HEK293 (cell line): ENCODE data around the gene INSYN1.
"Not testable (repeated sequence)": the region's sequence is repeated elsewhere in the genome, so short reads cannot be mapped to it uniquely, and the experiment has no call there.

Experiments used
- CTCF ChIA-PET: fragments of 350-600 bp; formaldehyde crosslinking; extraction: SDS; loops from one replicate; lab custom pipeline; 2021; ENCODE audit warnings: antibody characterized with exemption; lab: Yijun Ruan, JAX
- POLR2A ChIA-PET: fragments of 300-600 bp; formaldehyde crosslinking; extraction: SDS; loops from one replicate; lab custom pipeline; 2020; ENCODE audit warnings: antibody characterized with exemption, inconsistent platforms; lab: Yijun Ruan, JAX
- H3K27ac ChIP-seq: fragments of 200-500 bp; sonication (Bioruptor generic); 2 replicates; pipeline ENCODE4 v1.5.1; 2014; ENCODE audit warnings: low read depth, low read length, control low read depth, inconsistent platforms; ENCODE audit errors: extremely low read depth
- H3K36me3 ChIP-seq, 2 experiments: fragments of 200-500 bp in 1 of 2; sonication (Bioruptor generic) in 1 of 2; 1 replicate in 1 of 2; 2 replicates in 1 of 2; pipeline ENCODE4 v1.5.1; 2014 to 2017; ENCODE audit warnings: inconsistent platforms in 2 of 2, low read length in 2 of 2; ENCODE audit not compliant: control insufficient read depth in 2 of 2, insufficient read depth in 1 of 2
- H3K4me1 ChIP-seq: fragments of 200-500 bp; sonication (Bioruptor generic); 2 replicates; pipeline ENCODE4 v1.5.1; 2014; ENCODE audit warnings: mild to moderate bottlenecking, low read length, inconsistent platforms; ENCODE audit not compliant: control insufficient read depth, insufficient read depth
- H3K4me3 ChIP-seq: 2 replicates; pipeline ENCODE4 v1.5.1; 2011; ENCODE audit warnings: low read depth, mild to moderate bottlenecking, control low read depth, low read length, moderate library complexity
- H3K9me3 ChIP-seq: fragments of 200-500 bp; sonication (Bioruptor generic); 2 replicates; pipeline ENCODE4 v1.5.1; 2014; ENCODE audit warnings: low read depth, low read length, inconsistent platforms; ENCODE audit not compliant: control insufficient read depth, insufficient read depth
- GLIS1 ChIP-seq: fragments of 450-650 bp; formaldehyde crosslinking; IDR thresholded peaks from 2 replicates; pipeline ENCODE4 v1.5.1; 2016; ENCODE audit warnings: missing biosample characterization, missing genetic modification characterization
- SP7 ChIP-seq: fragments of 450-650 bp; formaldehyde crosslinking; IDR thresholded peaks from 2 replicates; pipeline ENCODE4 v1.5.1; 2016; ENCODE audit warnings: missing biosample characterization, missing genetic modification characterization
- ZBTB17 ChIP-seq: fragments of 450-650 bp; formaldehyde crosslinking; IDR thresholded peaks from 2 replicates; pipeline ENCODE4 v1.5.1; 2016; ENCODE audit warnings: missing biosample characterization, missing genetic modification characterization
- ZNF2 ChIP-seq: fragments of 450-650 bp; formaldehyde crosslinking; IDR thresholded peaks from 2 replicates; pipeline ENCODE4 v1.5.1; 2016; ENCODE audit warnings: missing biosample characterization, missing genetic modification characterization
- ZNF24 ChIP-seq: fragments of 450-650 bp; formaldehyde crosslinking; IDR thresholded peaks from 2 replicates; pipeline ENCODE4 v1.5.1; 2016; ENCODE audit warnings: missing biosample characterization, missing genetic modification characterization
- ZNF324 ChIP-seq: fragments of 450-650 bp; formaldehyde crosslinking; IDR thresholded peaks from 2 replicates; pipeline ENCODE4 v1.5.1; 2016; ENCODE audit warnings: missing biosample characterization, missing genetic modification characterization
- ZNF391 ChIP-seq: fragments of 450-650 bp; formaldehyde crosslinking; IDR thresholded peaks from 2 replicates; pipeline ENCODE4 v1.5.1; 2016; ENCODE audit warnings: low read depth, missing biosample characterization, missing genetic modification characterization, borderline replicate concordance
- ZNF600 ChIP-seq: fragments of 450-650 bp; formaldehyde crosslinking; IDR thresholded peaks from 2 replicates; pipeline ENCODE4 v1.5.1; 2016; ENCODE audit warnings: missing biosample characterization, missing genetic modification characterization
- ZNF654 ChIP-seq: fragments of 450-650 bp; formaldehyde crosslinking; IDR thresholded peaks from 2 replicates; pipeline ENCODE4 v1.5.1; 2016; ENCODE audit warnings: low read depth, missing biosample characterization, missing genetic modification characterization
- TF ChIP-seq, protein P1 (sequence below): fragments of 450-650 bp; formaldehyde crosslinking; IDR thresholded peaks from 2 replicates; pipeline ENCODE4 v1.5.1; 2016; ENCODE audit warnings: missing biosample characterization, missing genetic modification characterization
- TF ChIP-seq, protein P2 (sequence below): fragments of 450-650 bp; formaldehyde crosslinking; IDR thresholded peaks from 2 replicates; pipeline ENCODE4 v1.5.1; 2017; ENCODE audit warnings: missing biosample characterization, mild to moderate bottlenecking, missing genetic modification characterization, moderate library complexity
- TF ChIP-seq, protein P3 (sequence below): fragments of 450-650 bp; formaldehyde crosslinking; IDR thresholded peaks from 2 replicates; pipeline ENCODE4 v1.5.1; 2016; ENCODE audit warnings: missing biosample characterization, missing genetic modification characterization

The INSYN1 gene

DNA sequence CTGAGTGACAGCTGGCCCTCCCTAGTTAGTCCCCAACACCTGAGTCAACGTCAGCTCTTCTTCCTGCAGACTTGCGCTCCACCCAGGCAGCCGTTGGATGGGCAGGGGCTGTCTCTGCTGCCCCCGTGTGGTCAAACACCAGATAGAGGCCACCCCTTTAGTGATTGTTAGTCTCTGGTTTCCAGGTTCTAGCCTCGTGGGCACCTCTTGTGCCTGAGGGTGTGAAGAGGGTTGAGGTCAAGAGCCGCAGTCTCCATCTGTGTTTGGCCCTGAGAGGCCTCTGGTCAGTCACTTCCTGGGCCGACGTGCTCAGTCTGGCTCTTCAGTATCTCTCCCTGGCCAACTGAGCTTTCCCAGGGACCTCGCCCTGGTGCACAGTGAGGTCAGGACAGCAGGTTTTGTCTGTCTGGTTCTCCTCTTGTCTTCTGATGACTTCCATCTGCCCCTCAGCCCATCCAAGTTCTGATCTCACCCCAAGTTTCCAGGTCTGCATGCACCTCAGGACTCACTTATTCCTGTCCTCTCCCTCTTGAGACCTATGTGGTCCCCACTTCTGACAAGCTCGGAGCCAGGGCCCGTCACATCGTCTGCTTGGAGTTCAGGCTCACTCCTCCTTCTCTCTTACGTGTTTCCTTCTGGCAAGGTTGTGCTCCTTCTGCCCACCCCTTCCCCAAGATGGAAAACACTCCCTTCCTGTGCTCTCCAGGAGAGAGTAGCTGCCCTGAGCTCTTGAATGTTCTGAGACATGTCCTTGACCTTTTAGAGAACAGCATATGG, 48.1 kb downstream of the INSYN1 start (continued):
- peak; percentile 56 for TF ChIP-seq ZNF654 (tag by site-specific recombination)

DNA sequence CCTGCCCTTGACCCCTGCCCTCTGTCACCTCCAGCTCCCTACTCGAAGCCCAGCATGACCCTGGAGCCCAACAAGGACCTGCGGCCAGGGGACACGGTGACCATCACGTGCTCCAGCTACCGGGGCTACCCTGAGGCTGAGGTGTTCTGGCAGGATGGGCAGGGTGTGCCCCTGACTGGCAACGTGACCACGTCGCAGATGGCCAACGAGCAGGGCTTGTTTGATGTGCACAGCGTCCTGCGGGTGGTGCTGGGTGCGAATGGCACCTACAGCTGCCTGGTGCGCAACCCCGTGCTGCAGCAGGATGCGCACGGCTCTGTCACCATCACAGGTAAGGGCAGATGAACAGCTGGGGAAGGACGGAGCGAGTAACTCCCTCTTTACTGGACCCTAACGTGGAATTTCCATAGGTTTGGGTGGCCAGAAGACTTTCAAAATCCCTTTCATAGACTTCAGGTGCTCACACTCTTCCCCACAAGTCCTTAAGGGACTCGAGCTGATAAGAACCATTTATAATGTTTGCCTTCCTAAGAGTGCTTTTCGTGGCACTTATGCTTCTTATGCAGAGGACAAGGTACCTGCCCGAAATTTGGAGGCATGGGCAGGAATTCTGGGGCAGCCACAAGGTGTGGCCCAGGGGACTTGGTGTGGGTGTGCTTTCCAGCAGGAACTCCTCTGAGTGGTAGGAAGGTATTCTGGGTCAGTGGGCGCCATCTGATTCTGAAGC, 48.8 kb downstream of the INSYN1 start:
- CTCF ChIA-PET, result interaction anchor here (0.5 to 16.7 kb wide), 56 partner anchors 8 to 1272 kb away, joined by 3 to 543 read pairs (median 4); partner anchors contain the start of genes CD276 and NPTN

DNA sequence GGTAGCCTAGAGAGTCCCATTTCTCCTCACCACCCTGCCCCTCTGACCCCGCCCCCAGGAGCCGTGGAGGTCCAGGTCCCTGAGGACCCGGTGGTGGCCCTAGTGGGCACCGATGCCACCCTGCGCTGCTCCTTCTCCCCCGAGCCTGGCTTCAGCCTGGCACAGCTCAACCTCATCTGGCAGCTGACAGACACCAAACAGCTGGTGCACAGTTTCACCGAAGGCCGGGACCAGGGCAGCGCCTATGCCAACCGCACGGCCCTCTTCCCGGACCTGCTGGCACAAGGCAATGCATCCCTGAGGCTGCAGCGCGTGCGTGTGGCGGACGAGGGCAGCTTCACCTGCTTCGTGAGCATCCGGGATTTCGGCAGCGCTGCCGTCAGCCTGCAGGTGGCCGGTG, 49.5 kb downstream of the INSYN1 start:
- H3K4me3 ChIP-seq, H3K4me1 ChIP-seq, POLR2A ChIA-PET, H3K27ac ChIP-seq, H3K9me3 ChIP-seq: not testable (repeated sequence)
- TF ChIP-seq, protein P1, sequence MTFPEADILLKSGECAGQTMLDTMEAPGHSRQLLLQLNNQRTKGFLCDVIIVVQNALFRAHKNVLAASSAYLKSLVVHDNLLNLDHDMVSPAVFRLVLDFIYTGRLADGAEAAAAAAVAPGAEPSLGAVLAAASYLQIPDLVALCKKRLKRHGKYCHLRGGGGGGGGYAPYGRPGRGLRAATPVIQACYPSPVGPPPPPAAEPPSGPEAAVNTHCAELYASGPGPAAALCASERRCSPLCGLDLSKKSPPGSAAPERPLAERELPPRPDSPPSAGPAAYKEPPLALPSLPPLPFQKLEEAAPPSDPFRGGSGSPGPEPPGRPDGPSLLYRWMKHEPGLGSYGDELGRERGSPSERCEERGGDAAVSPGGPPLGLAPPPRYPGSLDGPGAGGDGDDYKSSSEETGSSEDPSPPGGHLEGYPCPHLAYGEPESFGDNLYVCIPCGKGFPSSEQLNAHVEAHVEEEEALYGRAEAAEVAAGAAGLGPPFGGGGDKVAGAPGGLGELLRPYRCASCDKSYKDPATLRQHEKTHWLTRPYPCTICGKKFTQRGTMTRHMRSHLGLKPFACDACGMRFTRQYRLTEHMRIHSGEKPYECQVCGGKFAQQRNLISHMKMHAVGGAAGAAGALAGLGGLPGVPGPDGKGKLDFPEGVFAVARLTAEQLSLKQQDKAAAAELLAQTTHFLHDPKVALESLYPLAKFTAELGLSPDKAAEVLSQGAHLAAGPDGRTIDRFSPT (tag by site-specific recombination), result 0 out of 2 replicates have a peak, but pooled peaks have one; percentile 41
- H3K36me3 ChIP-seq, result peaks cover 11 to 76% of the 10 kb centered on the region in 2 experiments
- CTCF ChIA-PET, result interaction anchor here (0.6 to 16.7 kb wide), 13 partner anchors 8 to 207 kb away, joined by 3 to 543 read pairs (median 6); partner anchors contain the start of genes CD276 and NPTN

More for the DNA sequence above, 48.8 kb downstream of the INSYN1 start:
- POLR2A ChIA-PET, H3K27ac ChIP-seq, H3K9me3 ChIP-seq, H3K4me3 ChIP-seq, H3K4me1 ChIP-seq: not testable (repeated sequence)
- H3K36me3 ChIP-seq, result peaks cover 10 to 76% of the 10 kb centered on the region in 2 experiments

DNA sequence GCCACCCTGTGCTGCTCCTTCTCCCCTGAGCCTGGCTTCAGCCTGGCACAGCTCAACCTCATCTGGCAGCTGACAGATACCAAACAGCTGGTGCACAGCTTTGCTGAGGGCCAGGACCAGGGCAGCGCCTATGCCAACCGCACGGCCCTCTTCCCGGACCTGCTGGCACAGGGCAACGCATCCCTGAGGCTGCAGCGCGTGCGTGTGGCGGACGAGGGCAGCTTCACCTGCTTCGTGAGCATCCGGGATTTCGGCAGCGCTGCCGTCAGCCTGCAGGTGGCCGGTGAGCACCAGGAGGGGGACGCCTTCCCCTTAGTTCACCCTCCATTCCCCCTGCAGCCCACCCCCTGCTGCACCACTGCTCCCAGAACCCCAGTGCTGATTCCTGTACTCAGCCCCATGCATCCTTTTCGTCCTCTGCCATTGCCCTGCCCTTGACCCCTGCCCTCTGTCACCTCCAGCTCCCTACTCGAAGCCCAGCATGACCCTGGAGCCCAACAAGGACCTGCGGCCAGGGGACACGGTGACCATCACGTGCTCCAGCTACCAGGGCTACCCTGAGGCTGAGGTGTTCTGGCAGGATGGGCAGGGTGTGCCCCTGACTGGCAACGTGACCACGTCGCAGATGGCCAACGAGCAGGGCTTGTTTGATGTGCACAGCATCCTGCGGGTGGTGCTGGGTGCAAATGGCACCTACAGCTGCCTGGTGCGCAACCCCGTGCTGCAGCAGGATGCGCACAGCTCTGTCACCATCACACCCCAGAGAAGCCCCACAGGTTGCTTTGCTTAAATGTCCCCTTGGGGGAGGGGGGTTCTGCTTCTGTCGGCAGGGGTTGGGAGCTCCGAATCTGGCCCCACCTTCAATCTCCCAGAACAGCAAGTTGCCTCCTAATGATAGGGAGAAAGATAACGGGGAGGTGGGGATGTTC, 50.6 kb downstream of the INSYN1 start:
- POLR2A ChIA-PET, result not testable (repeated sequence)
- H3K36me3 ChIP-seq, result peaks cover 19 to 72% of the 10 kb centered on the region in 2 experiments

DNA sequence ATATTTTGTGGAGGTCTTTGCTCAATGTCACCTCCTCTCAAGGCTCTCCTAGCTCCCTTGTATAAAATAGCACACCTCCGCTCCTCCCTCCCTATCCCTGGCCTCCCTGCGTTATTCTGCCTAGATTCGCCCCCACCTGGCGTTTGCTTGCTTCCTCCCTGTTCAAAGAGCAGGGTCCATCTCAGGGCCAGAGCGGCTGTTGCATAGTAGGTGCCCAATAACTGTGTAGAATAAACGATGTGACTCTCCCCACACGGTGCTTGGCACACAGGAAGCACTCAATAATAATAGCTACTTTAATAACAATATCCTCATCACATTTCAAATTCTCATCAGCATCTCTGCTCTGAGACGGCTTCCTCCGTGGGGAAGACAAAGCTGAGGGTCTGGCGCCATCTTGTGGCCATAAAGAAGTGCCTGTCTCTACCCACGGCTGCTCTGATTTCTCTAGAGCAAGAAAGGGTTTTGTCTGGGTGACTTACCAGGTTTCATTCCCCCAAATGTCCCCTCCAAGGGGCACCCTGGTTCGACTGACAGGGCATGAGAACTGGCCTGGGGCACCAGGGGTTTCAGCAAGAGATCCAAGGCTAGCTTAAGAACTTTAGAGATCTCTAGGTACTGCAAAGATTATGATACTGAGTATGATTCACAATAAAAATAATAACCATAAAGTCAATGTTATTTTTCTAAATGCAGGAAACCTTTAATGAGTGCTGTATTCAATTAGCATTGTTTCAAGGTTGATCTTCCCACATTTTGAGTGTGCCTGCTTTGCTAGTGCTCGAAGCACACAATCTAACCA, 52.9 kb downstream of the INSYN1 start:
- H3K4me1 ChIP-seq, result peaks cover 9% of the 10 kb centered on the region
- ChIA-PET CTCF (interaction anchor here (0.5 to 16.7 kb wide), 57 partner anchors 9 to 1103 kb away, joined by 3 to 543 read pairs (median 6); partner anchors contain the start of genes CD276 and NPTN), POLR2A (interaction anchor here (0.9 to 1.3 kb wide), 3 partner anchors 9 to 139 kb away, joined by 3 to 4 read pairs (median 4); no protein-coding TSS in a partner anchor)
- peaks cover 15 to 52% of the 10 kb centered on the region in 2 experiments for H3K36me3 ChIP-seq
- no peak overlapping the region for H3K4me3 ChIP-seq
- H3K27ac ChIP-seq, result no peak overlapping the region
- H3K9me3 ChIP-seq, result no peaks in the 10 kb centered on the region
- TF ChIP-seq ZNF391 (tag by site-specific recombination) (peak; percentile 53; the same call in 1 of the 2 replicates), ZNF2 (peak; percentile 71; the same call in 1 of the 2 replicates), ZNF600 (tag by site-specific recombination) (peak; percentile 58; the same call in 1 of the 2 replicates), GLIS1 (tag by site-specific recombination) (0 out of 2 replicates have a peak, but pooled peaks have one; percentile 18), SP7 (tag by site-specific recombination) (peak; percentile 33; the same call in 1 of the 2 replicates), ZNF654 (tag by site-specific recombination) (peak; percentile 95), ZBTB17 (tag by site-specific recombination) (peak; percentile 73), ZNF24 (tag by site-specific recombination) (no peak), ZNF324 (tag by site-specific recombination) (no peak)
- TF ChIP-seq, protein P2, sequence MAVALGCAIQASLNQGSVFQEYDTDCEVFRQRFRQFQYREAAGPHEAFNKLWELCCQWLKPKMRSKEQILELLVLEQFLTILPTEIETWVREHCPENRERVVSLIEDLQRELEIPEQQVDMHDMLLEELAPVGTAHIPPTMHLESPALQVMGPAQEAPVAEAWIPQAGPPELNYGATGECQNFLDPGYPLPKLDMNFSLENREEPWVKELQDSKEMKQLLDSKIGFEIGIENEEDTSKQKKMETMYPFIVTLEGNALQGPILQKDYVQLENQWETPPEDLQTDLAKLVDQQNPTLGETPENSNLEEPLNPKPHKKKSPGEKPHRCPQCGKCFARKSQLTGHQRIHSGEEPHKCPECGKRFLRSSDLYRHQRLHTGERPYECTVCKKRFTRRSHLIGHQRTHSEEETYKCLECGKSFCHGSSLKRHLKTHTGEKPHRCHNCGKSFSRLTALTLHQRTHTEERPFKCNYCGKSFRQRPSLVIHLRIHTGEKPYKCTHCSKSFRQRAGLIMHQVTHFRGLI, result no peak
- TF ChIP-seq, protein P3, sequence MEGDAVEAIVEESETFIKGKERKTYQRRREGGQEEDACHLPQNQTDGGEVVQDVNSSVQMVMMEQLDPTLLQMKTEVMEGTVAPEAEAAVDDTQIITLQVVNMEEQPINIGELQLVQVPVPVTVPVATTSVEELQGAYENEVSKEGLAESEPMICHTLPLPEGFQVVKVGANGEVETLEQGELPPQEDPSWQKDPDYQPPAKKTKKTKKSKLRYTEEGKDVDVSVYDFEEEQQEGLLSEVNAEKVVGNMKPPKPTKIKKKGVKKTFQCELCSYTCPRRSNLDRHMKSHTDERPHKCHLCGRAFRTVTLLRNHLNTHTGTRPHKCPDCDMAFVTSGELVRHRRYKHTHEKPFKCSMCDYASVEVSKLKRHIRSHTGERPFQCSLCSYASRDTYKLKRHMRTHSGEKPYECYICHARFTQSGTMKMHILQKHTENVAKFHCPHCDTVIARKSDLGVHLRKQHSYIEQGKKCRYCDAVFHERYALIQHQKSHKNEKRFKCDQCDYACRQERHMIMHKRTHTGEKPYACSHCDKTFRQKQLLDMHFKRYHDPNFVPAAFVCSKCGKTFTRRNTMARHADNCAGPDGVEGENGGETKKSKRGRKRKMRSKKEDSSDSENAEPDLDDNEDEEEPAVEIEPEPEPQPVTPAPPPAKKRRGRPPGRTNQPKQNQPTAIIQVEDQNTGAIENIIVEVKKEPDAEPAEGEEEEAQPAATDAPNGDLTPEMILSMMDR (tag by site-specific recombination), result peak; percentile 91

More for the DNA sequence above, 50.6 kb downstream of the INSYN1 start:
- not testable (repeated sequence) for H3K9me3 ChIP-seq, H3K27ac ChIP-seq, H3K4me3 ChIP-seq, H3K4me1 ChIP-seq
- CTCF ChIA-PET, result interaction anchor here (0.6 to 16.7 kb wide), 7 partner anchors 8 to 459 kb away, joined by 3 to 543 read pairs (median 5); partner anchors contain the start of genes CD276 and NPTN
